Fibroblast of lung (primary cell): ENCODE data around the gene POLD1. TPM values are rescaled to one million over a fixed set of nuclear protein-coding genes. Genes with fewer than 3 reads are reported as not detected.

Experiments
- DNase-seq, 2 donors: peaks; one replicate each; pipeline versions ENCODE4 v3.0.0 to v3.0.0-alpha.2; 2010; ENCODE audit warnings: low read depth in 2 of 2
- H2AFZ ChIP-seq: 2 replicates; pipeline ENCODE4 v1.5.1; 2012; ENCODE audit warnings: low read length, control low read depth, inconsistent platforms
- H3K27ac ChIP-seq: 2 replicates; pipeline ENCODE4 v1.5.1; 2011; ENCODE audit warnings: low read length, control low read depth; ENCODE audit not compliant: insufficient read depth
- H3K27me3 ChIP-seq: 2 replicates; pipeline ENCODE4 v1.5.1; 2011; ENCODE audit warnings: mild to moderate bottlenecking, low read length; ENCODE audit not compliant: control insufficient read depth, insufficient read depth
- H3K36me3 ChIP-seq: 2 replicates; pipeline ENCODE4 v1.5.1; 2011; ENCODE audit warnings: low read length; ENCODE audit not compliant: control insufficient read depth, insufficient read depth
- H3K4me1 ChIP-seq: 2 replicates; pipeline ENCODE4 v1.5.1; 2011; ENCODE audit warnings: low read length; ENCODE audit not compliant: control insufficient read depth, insufficient read depth; ENCODE audit errors: extremely low read depth
- H3K4me2 ChIP-seq: 2 replicates; pipeline ENCODE4 v1.5.1; 2011; ENCODE audit warnings: low read length, control low read depth; ENCODE audit not compliant: insufficient read depth; ENCODE audit errors: extremely low read depth
- H3K4me3 ChIP-seq, 4 experiments: fragments of 200-600 bp in 1 of 4; sonication (generic) in 1 of 4; replicated peaks in 1 of 4; 2 replicates each; pipeline ENCODE4 v1.5.1; 2011 to 2016; ENCODE audit warnings: low read length in 4 of 4, low read depth in 3 of 4, mild to moderate bottlenecking in 3 of 4, control low read depth in 2 of 4, inconsistent platforms in 1 of 4, mixed read lengths in 1 of 4; ENCODE audit not compliant: insufficient read depth in 1 of 4; ENCODE audit errors: control extremely low read depth in 1 of 4
- H3K79me2 ChIP-seq: 2 replicates; pipeline ENCODE4 v1.5.1; 2012; ENCODE audit warnings: mild to moderate bottlenecking, low read length, inconsistent platforms; ENCODE audit not compliant: control insufficient read depth, insufficient read depth
- H3K9ac ChIP-seq: 2 replicates; pipeline ENCODE4 v1.5.1; 2011; ENCODE audit warnings: mild to moderate bottlenecking, low read length, control low read depth; ENCODE audit not compliant: insufficient read depth
- H3K9me3 ChIP-seq: 2 replicates; pipeline ENCODE4 v1.5.1; 2012; ENCODE audit warnings: low read depth, low read length; ENCODE audit not compliant: control insufficient read depth, insufficient read depth
- H4K20me1 ChIP-seq: 2 replicates; pipeline ENCODE4 v1.5.1; 2011; ENCODE audit warnings: low read length; ENCODE audit not compliant: control insufficient read depth, insufficient read depth; ENCODE audit errors: extremely low read depth
- EZH2 ChIP-seq: IDR thresholded peaks from 2 replicates; pipeline ENCODE4 v1.5.1; 2012; ENCODE audit warnings: low read length, control low read depth, mild to moderate bottlenecking; ENCODE audit errors: missing control alignments
- polyA plus RNA-seq, 2 donors: library from polyadenylated mRNA; depleted of rRNA in 1 of 2; stranded (reverse) in 1 of 2; unstranded in 1 of 2; fragments of >200 nt; gene quantifications; 2 replicates each; pipeline ENCODE4 v1.2.1, GENCODE V29; 2011 to 2012; ENCODE audit warnings: missing spikeins in 1 of 2
- total RNA-seq: library from RNA; depleted of rRNA; stranded (reverse); fragments of >200 nt; gene quantifications from 2 replicates; pipeline ENCODE4 v1.2.1, GENCODE V29; 2014
- TF ChIP-seq, protein P1 (sequence below), 2 donors: IDR thresholded peaks in 1 of 2; conservative IDR thresholded peaks in 1 of 2; 1 replicate in 1 of 2; 2 replicates in 1 of 2; pipeline ENCODE4 v1.5.1; 2011 to 2012; ENCODE audit warnings: low read length in 2 of 2, control low read depth in 1 of 2, inconsistent platforms in 1 of 2, low read depth in 1 of 2, mild to moderate bottlenecking in 1 of 2

Gene POLD1
- total and polyA plus RNA-seq, 2 donors (not counting 1 experiment from before 2014, with no cell fraction given), result 4.0 to 23.6 TPM

DNA sequence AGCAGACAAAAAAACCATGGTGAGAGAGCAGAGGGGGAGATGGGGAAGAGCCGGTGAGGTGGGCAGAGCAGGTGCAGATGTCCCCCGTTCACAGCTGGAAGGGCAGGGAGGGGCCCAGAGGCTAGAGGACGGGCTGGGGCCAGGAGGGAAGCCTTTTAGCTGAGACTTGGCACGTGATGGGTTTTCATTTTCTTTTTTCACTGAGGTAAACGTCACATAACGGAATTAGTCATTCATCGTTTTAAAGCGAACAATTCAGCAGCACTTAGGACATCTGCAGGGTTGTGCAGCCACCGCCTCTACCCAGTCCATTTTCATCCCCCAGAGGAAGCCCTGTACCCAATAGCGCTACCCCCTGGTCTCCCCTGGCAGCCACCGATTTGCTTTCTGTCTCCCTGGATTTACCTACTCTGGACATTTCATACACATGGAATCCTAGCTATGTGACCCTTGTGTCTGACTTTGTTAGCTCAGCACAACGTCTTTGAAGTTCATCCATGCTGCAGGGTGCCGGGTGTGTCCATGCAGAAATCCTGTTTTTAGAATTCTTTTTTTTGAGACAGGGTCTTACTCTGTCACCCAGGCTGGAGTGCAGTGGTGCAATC is 76.1 kb downstream of the POLD1 start:
- Histone ChIP-seq H3K27me3 (peaks cover 9% of the 10 kb centered on the region), H3K9ac (no peak overlapping the region), H3K4me2 (peak overlapping the region; percentile 56), H3K79me2 (no peaks in the 10 kb centered on the region), H3K9me3 (no peaks in the 10 kb centered on the region), H3K36me3 (no peaks in the 10 kb centered on the region), H3K4me1 (peaks cover 2% of the 10 kb centered on the region), H4K20me1 (no peaks in the 10 kb centered on the region), H3K27ac (no peak overlapping the region), H3K4me3 (no peak overlapping the region), H2AFZ (no peak overlapping the region)
- no peak for TF ChIP-seq EZH2
- TF ChIP-seq, protein P1, sequence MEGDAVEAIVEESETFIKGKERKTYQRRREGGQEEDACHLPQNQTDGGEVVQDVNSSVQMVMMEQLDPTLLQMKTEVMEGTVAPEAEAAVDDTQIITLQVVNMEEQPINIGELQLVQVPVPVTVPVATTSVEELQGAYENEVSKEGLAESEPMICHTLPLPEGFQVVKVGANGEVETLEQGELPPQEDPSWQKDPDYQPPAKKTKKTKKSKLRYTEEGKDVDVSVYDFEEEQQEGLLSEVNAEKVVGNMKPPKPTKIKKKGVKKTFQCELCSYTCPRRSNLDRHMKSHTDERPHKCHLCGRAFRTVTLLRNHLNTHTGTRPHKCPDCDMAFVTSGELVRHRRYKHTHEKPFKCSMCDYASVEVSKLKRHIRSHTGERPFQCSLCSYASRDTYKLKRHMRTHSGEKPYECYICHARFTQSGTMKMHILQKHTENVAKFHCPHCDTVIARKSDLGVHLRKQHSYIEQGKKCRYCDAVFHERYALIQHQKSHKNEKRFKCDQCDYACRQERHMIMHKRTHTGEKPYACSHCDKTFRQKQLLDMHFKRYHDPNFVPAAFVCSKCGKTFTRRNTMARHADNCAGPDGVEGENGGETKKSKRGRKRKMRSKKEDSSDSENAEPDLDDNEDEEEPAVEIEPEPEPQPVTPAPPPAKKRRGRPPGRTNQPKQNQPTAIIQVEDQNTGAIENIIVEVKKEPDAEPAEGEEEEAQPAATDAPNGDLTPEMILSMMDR (conservative IDR thresholded peaks at IDR 0.05 in 1 of 2, IDR thresholded peaks at IDR 0.05 in 1 of 2; ENCODE audit: low read depth in 1 of 2, low read length in 2 of 2), result peak in 1 of 2 donors; percentile 8
- DNase-seq, result peak; percentile 34 to 68

DNA sequence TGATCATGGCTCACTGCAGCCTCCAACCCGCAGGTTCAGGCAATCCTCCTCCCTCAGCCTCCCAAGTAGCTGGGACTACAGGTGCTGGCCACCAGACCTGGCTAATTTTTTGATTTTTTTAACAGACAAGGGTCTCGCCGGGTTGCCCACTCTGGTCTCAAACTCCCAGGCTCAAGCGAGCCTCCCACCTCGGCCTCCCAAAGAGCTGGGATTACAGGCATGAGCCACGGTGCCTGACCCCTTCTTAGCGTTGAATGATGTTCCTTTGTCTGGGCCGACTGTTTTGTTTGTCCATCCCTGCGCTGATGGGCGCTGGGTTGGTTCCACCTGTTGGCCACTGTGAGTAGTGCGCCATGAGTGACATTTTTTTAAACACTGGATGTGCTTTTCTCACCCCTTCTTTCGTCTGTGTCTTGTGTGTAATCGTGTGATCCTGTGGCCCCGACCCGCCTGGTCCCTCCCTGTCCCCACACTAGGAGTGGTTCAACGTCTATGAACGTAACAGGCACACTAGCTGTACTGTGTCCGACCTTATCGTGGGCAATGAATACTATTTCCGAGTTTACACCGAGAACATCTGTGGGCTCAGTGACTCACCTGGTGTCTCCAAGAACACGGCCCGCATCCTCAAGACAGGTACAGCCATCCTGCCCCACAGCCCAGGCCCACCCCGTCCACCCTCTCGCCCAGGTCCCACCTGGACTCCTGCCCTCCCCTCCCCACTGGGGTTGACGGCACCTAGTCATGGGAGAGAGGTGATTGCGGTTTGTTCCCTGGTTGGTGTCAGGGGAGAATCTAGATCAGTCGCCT is 77.1 kb downstream of the POLD1 start:
- H3K79me2 ChIP-seq, result no peaks in the 10 kb centered on the region
- H4K20me1 ChIP-seq, result no peaks in the 10 kb centered on the region
- peak; percentile 49 to 67 for DNase-seq
- no peaks in the 10 kb centered on the region for H3K9me3 ChIP-seq
- peaks cover 2% of the 10 kb centered on the region for H3K4me1 ChIP-seq
- no peaks in the 10 kb centered on the region for H3K36me3 ChIP-seq
- no peak overlapping the region for H3K4me3 ChIP-seq
- H3K27me3 ChIP-seq, result peaks cover 9% of the 10 kb centered on the region
- H3K4me2 ChIP-seq, result no peak overlapping the region
- H3K9ac ChIP-seq, result no peak overlapping the region
- H2AFZ ChIP-seq, result no peak overlapping the region
- no peak for TF ChIP-seq EZH2
- TF ChIP-seq, protein P1 (conservative IDR thresholded peaks at IDR 0.05 in 1 of 2, IDR thresholded peaks at IDR 0.05 in 1 of 2; ENCODE audit: low read depth in 1 of 2, low read length in 2 of 2), result peak; percentile 90 to 92
- H3K27ac ChIP-seq, result no peak overlapping the region

DNA sequence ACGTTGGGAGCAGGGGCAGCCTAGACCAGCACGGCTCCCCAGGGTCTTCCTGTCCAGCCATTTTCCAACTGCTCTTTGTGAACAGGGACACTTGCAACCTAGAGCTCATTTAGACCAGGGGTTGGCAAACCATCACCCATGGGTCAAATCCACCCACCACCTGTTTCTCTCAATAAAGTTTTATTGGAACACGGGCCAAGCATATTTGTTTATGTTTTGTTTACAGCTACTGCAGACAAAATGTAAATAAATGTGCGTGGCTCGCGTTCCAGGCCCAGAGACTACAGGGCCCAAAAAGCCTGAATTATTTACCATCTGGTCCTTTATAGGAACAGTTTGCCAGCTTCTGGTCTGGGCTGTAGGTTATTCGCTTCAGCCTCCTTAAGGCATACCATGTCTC is 78.8 kb downstream of the POLD1 start:
- H3K4me2 ChIP-seq, result no peak overlapping the region
- no peak overlapping the region for H2AFZ ChIP-seq
- H3K27me3 ChIP-seq, result peaks cover 6% of the 10 kb centered on the region
- DNase-seq, result no peak
- no peak overlapping the region for H3K27ac ChIP-seq
- H3K4me1 ChIP-seq, result peaks cover 2% of the 10 kb centered on the region
- H3K9ac ChIP-seq, result no peak overlapping the region
- H3K36me3 ChIP-seq, result no peaks in the 10 kb centered on the region
- H3K9me3 ChIP-seq, result no peaks in the 10 kb centered on the region
- TF ChIP-seq, protein P1 (conservative IDR thresholded peaks at IDR 0.05 in 1 of 2, IDR thresholded peaks at IDR 0.05 in 1 of 2; ENCODE audit: low read depth in 1 of 2, low read length in 2 of 2), result no peak
- TF ChIP-seq EZH2, result no peak
- no peaks in the 10 kb centered on the region for H3K79me2 ChIP-seq
- no peaks in the 10 kb centered on the region for H4K20me1 ChIP-seq
- no peak overlapping the region for H3K4me3 ChIP-seq
